ENCODE measurements around the gene DUSP15.
"Not testable (repeated sequence)": the region's sequence is repeated elsewhere in the genome, so short reads cannot be mapped to it uniquely, and the experiment has no call there.

The DUSP15 gene

GRCh38 chr20:31839782-31840487, 30.4 kb downstream of the DUSP15 start:
- DNase-seq (ENCODE audit: low read depth in 2 of 2): no peak

- no peak for DNase-seq (ENCODE audit: low read depth in 2 of 2)
These were observed 31.6 kb downstream of the DUSP15 start for GRCh38 chr20:31838646-31839292.

GRCh38 chr20:31837896-31838397, 32.4 kb downstream of the DUSP15 start:
- DNase-seq (ENCODE audit: low read depth in 2 of 2): no peak

GRCh38 chr20:31836853-31837608, 33.3 kb downstream of the DUSP15 start:
- no peak for DNase-seq (ENCODE audit: low read depth in 2 of 2)

- no peak for DNase-seq (ENCODE audit: low read depth in 2 of 2)
These were observed 34.1 kb downstream of the DUSP15 start for GRCh38 chr20:31835977-31836852.

- no peak for DNase-seq (ENCODE audit: low read depth in 2 of 2)
These were observed 34.8 kb downstream of the DUSP15 start for GRCh38 chr20:31835554-31835953.

- no peak for DNase-seq (ENCODE audit: low read depth in 2 of 2)
These were observed 36.3 kb downstream of the DUSP15 start for GRCh38 chr20:31833931-31834521.

- peak; percentile 42 to 54 for DNase-seq (ENCODE audit: low read depth in 2 of 2)
These were observed 37.0 kb downstream of the DUSP15 start for GRCh38 chr20:31833130-31833930.

- no peak for DNase-seq (ENCODE audit: low read depth in 2 of 2)
These were observed 38.5 kb downstream of the DUSP15 start for GRCh38 chr20:31831771-31832306.

GRCh38 chr20:31831211-31831610, 39.1 kb downstream of the DUSP15 start:
- no peak for DNase-seq (ENCODE audit: low read depth in 2 of 2)

- no peak for DNase-seq (ENCODE audit: low read depth in 2 of 2)
These were observed 39.8 kb downstream of the DUSP15 start for GRCh38 chr20:31830406-31830981.

GRCh38 chr20:31829731-31830130, 40.6 kb downstream of the DUSP15 start:
- DNase-seq (ENCODE audit: low read depth in 2 of 2): no peak

- DNase-seq (ENCODE audit: low read depth in 2 of 2): not testable (repeated sequence)
These were observed 42.3 kb downstream of the DUSP15 start for GRCh38 chr20:31828016-31828415.

GRCh38 chr20:31827059-31827458, 43.3 kb downstream of the DUSP15 start:
- DNase-seq (ENCODE audit: low read depth in 2 of 2): no peak

- no peak for DNase-seq (ENCODE audit: low read depth in 2 of 2)
These were observed 44.3 kb downstream of the DUSP15 start for GRCh38 chr20:31826074-31826473.

GRCh38 chr20:31824554-31825313, 45.6 kb downstream of the DUSP15 start:
- no peak for DNase-seq (ENCODE audit: low read depth in 2 of 2)

- DNase-seq (ENCODE audit: low read depth in 2 of 2): no peak
These were observed 46.2 kb downstream of the DUSP15 start for GRCh38 chr20:31824125-31824485.

GRCh38 chr20:31823360-31824124, 46.8 kb downstream of the DUSP15 start:
- no peak for DNase-seq (ENCODE audit: low read depth in 2 of 2)
